Activated naive CD8-positive, alpha-beta T cell treated with anti-CD3 and anti-CD28 coated beads for 36 hours (primary cell): Measurements from ENCODE around the gene EGLN1. TPM values are rescaled to one million over a fixed set of nuclear protein-coding genes. Genes with fewer than 3 reads are reported as not detected.

ENCODE experiments used
- DNase-seq: peaks from one replicate; pipeline ENCODE4 v3.0.0; 2021
- H3K27ac Mint-ChIP-seq: one replicate; pipeline ENCODE4 v1.8.0; 2022; ENCODE audit warnings: mild to moderate bottlenecking, moderate library complexity, mixed read lengths
- H3K27me3 Mint-ChIP-seq: one replicate; pipeline ENCODE4 v1.8.0; 2022; ENCODE audit warnings: mild to moderate bottlenecking, mixed read lengths
- H3K36me3 Mint-ChIP-seq: one replicate; pipeline ENCODE4 v1.8.0; 2021; ENCODE audit warnings: mild to moderate bottlenecking, mixed read lengths
- H3K4me1 Mint-ChIP-seq: one replicate; pipeline ENCODE4 v1.8.0; 2021; ENCODE audit warnings: mixed read lengths
- H3K4me3 Mint-ChIP-seq: one replicate; pipeline ENCODE4 v1.8.0; 2022; ENCODE audit warnings: mild to moderate bottlenecking, moderate library complexity, mixed read lengths
- H3K9me3 Mint-ChIP-seq: one replicate; pipeline ENCODE4 v1.8.0; 2022; ENCODE audit warnings: mixed read lengths
- total RNA-seq, 2 experiments: library from RNA; stranded (reverse); gene quantifications; one replicate each; pipeline ENCODE4 v1.2.3, GENCODE V29; 2021

Gene EGLN1
- total RNA-seq, 2 experiments from 2014 or later: 36.3 to 37.8 TPM

DNA sequence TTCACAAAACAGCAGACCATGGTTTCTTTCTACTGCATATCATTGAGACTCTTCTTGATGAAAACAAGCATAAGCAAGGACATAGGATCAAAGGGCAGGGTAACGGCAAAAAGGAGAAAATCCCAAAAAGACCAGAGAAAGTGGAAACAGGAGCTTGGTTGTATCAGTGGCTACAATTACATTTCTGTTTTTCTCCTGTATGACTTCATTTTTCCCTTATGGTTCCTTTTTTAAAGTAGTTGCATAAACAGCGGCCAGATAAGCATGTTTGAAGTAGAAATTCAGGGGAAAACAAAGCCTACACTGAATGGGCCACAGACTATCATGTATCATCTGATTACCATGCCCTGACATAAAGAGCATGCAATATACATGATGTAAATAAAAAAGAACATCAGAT is 4.6 kb downstream of the EGLN1 start:
- Mint-ChIP-seq H3K9me3 (no peaks in the 10 kb centered on the region), H3K27ac (no peak overlapping the region), H3K36me3 (peaks cover 49% of the 10 kb centered on the region), H3K4me3 (peak overlapping the region; percentile 42), H3K27me3 (no peaks in the 10 kb centered on the region), H3K4me1 (peaks cover 52% of the 10 kb centered on the region)
- DNase-seq: no peak

- H3K4me1 Mint-ChIP-seq: peaks cover 57% of the 10 kb centered on the region
- no peak for DNase-seq
- H3K27me3 Mint-ChIP-seq: no peaks in the 10 kb centered on the region
- no peak overlapping the region for H3K27ac Mint-ChIP-seq
- H3K4me3 Mint-ChIP-seq: peak overlapping the region; percentile 42
- H3K9me3 Mint-ChIP-seq: no peaks in the 10 kb centered on the region
- peaks cover 54% of the 10 kb centered on the region for H3K36me3 Mint-ChIP-seq
Measured at GRCh38 chr1:231416901-231417300, 5.2 kb downstream of the EGLN1 start.

DNA sequence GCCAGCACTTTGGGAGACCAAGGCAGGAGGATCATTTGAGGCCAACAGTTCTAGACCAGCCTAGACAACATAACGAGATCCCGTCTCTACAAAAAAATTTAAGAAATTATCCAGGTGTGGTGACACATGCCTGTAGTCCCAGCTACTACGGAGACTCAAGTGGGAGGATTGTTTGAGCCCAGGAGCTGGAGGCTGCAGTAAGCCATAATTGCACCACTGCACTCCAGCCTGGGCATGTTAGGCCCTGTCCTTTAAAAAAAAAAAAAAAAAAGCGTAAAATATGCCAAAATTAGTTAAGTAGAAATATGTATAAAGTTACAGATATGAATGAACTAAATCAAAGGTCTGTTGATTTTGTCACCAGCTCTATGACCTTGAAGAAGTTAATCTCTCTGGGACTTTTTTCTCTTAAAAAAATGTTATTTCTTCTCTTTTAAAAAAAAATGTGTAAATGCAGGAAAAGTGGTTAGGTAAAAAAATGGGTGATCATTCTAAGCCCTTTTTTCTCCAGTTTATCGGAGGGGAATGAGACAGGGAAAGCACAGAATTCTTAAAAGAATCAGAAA is 7.0 kb downstream of the EGLN1 start:
- H3K4me1 Mint-ChIP-seq: peaks cover 61% of the 10 kb centered on the region
- DNase-seq: no peak
- no peaks in the 10 kb centered on the region for H3K9me3 Mint-ChIP-seq
- peaks cover 55% of the 10 kb centered on the region for H3K36me3 Mint-ChIP-seq
- H3K4me3 Mint-ChIP-seq: no peak overlapping the region
- H3K27me3 Mint-ChIP-seq: no peaks in the 10 kb centered on the region
- no peak overlapping the region for H3K27ac Mint-ChIP-seq

GRCh38 chr1:231414260-231415016 is 7.6 kb downstream of the EGLN1 start:
- H3K4me3 Mint-ChIP-seq: no peak overlapping the region
- peaks cover 57% of the 10 kb centered on the region for H3K4me1 Mint-ChIP-seq
- no peaks in the 10 kb centered on the region for H3K9me3 Mint-ChIP-seq
- no peaks in the 10 kb centered on the region for H3K27me3 Mint-ChIP-seq
- H3K27ac Mint-ChIP-seq: no peak overlapping the region
- peaks cover 49% of the 10 kb centered on the region for H3K36me3 Mint-ChIP-seq
- DNase-seq: no peak

GRCh38 chr1:231413749-231414082 is 8.4 kb downstream of the EGLN1 start:
- H3K27ac Mint-ChIP-seq: no peak overlapping the region
- peaks cover 51% of the 10 kb centered on the region for H3K4me1 Mint-ChIP-seq
- no peak overlapping the region for H3K4me3 Mint-ChIP-seq
- H3K9me3 Mint-ChIP-seq: no peaks in the 10 kb centered on the region
- H3K27me3 Mint-ChIP-seq: no peaks in the 10 kb centered on the region
- peaks cover 45% of the 10 kb centered on the region for H3K36me3 Mint-ChIP-seq
- DNase-seq: no peak

DNA sequence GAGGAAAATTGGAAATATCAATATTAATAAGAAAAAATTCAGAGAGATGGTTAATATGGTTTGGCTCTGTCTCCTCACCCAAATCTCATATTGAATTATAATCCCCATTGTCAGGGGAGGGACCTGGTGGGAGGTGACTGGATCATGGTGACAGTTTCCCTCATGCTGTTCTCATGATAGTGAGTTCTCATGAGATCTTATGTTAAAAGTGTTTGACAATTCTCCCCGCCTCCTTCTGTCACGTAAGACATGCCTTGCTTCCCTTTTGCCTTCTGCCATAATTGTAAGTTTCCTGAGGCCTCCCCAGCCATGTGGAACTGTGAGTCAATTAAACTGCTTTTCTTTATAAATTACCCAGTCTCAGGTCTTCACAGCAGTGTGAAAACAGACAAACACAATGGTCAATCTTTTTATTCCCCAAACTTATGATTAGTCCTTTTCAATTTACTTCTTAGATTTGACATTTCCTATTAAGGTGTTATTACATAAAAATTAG is 11.0 kb downstream of the EGLN1 start:
- Mint-ChIP-seq H3K27ac (no peak overlapping the region), H3K36me3 (peaks cover 33% of the 10 kb centered on the region), H3K9me3 (no peaks in the 10 kb centered on the region), H3K27me3 (no peaks in the 10 kb centered on the region), H3K4me3 (no peak overlapping the region), H3K4me1 (peaks cover 35% of the 10 kb centered on the region)
- DNase-seq: no peak

GRCh38 chr1:231410036-231410612 is 12.0 kb downstream of the EGLN1 start:
- H3K4me1 Mint-ChIP-seq: peaks cover 37% of the 10 kb centered on the region
- no peaks in the 10 kb centered on the region for H3K27me3 Mint-ChIP-seq
- no peak for DNase-seq
- peaks cover 35% of the 10 kb centered on the region for H3K36me3 Mint-ChIP-seq
- H3K9me3 Mint-ChIP-seq: peaks cover 2% of the 10 kb centered on the region
- H3K4me3 Mint-ChIP-seq: no peak overlapping the region
- H3K27ac Mint-ChIP-seq: no peak overlapping the region

DNA sequence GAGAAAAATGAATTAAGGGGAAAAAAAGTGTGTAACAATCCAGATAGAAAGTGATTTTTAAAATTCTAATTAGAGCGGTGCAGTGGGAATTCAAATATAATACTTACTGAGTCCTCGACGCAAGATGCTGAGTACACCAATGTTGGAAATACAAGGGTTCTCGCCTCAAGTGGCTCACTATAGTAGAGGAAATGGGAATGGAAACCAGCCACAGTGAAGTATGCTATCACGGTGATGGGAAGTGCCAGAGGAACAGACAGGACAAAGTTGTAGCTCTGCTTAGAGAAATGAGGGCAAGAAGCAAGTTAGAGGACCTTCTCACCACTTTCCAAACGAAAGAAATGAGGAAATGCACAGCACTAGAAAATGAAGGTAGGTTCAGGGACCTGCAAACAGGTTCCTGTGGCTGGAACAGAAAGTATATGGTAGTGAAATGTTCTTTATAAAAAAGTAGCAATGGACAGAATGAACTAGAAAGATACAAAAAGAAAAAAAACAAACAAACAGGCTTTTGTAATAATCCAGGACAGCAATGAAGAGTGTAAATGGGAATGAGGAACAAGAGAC is 13.5 kb downstream of the EGLN1 start:
- H3K9me3 Mint-ChIP-seq: peaks cover 2% of the 10 kb centered on the region
- peaks cover 25% of the 10 kb centered on the region for H3K36me3 Mint-ChIP-seq
- peaks cover 31% of the 10 kb centered on the region for H3K4me1 Mint-ChIP-seq
- H3K27me3 Mint-ChIP-seq: no peaks in the 10 kb centered on the region
- no peak for DNase-seq
- no peak overlapping the region for H3K4me3 Mint-ChIP-seq
- no peak overlapping the region for H3K27ac Mint-ChIP-seq

- Mint-ChIP-seq H3K9me3 (peaks cover 2% of the 10 kb centered on the region), H3K36me3 (peaks cover 19% of the 10 kb centered on the region), H3K4me3 (no peak overlapping the region), H3K27me3 (no peaks in the 10 kb centered on the region), H3K27ac (no peak overlapping the region), H3K4me1 (peaks cover 22% of the 10 kb centered on the region)
- DNase-seq: no peak
Measured at GRCh38 chr1:231407547-231408396, 14.3 kb downstream of the EGLN1 start.

GRCh38 chr1:231407049-231407448 is 15.0 kb downstream of the EGLN1 start:
- no peak overlapping the region for H3K4me3 Mint-ChIP-seq
- no peaks in the 10 kb centered on the region for H3K27me3 Mint-ChIP-seq
- H3K9me3 Mint-ChIP-seq: peaks cover 2% of the 10 kb centered on the region
- DNase-seq: no peak
- peaks cover 14% of the 10 kb centered on the region for H3K36me3 Mint-ChIP-seq
- H3K27ac Mint-ChIP-seq: no peak overlapping the region
- H3K4me1 Mint-ChIP-seq: peaks cover 17% of the 10 kb centered on the region

DNA sequence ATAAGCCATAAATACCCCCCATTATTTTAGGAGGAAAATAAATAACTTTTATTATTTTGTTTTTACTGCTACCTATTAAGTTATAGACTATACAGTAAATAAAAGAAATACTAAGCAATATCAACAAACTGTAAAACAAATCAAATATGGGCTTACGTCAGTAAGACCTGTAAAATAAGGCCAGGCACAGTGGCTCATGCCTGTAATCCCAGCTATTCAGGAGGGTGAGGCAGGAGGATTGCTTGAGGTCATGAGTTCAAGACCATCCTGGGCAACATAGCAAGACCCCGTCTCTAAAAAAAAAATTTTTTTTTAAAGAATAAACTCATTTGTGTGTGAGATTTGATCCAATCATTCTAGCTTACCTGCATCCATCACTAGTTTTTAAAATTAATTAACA is 17.8 kb downstream of the EGLN1 start:
- H3K27ac Mint-ChIP-seq: no peak overlapping the region
- H3K36me3 Mint-ChIP-seq: peaks cover 10% of the 10 kb centered on the region
- DNase-seq: no peak
- peaks cover 23% of the 10 kb centered on the region for H3K4me1 Mint-ChIP-seq
- H3K27me3 Mint-ChIP-seq: no peaks in the 10 kb centered on the region
- H3K9me3 Mint-ChIP-seq: peaks cover 2% of the 10 kb centered on the region
- H3K4me3 Mint-ChIP-seq: no peak overlapping the region

GRCh38 chr1:231401478-231401877 is 20.6 kb downstream of the EGLN1 start:
- Mint-ChIP-seq H3K4me3 (no peak overlapping the region), H3K27me3 (no peaks in the 10 kb centered on the region), H3K36me3 (peaks cover 24% of the 10 kb centered on the region), H3K27ac (no peak overlapping the region), H3K9me3 (peaks cover 2% of the 10 kb centered on the region), H3K4me1 (peaks cover 27% of the 10 kb centered on the region)
- DNase-seq: no peak

GRCh38 chr1:231397886-231398671 is 24.0 kb downstream of the EGLN1 start:
- H3K9me3 Mint-ChIP-seq: no peaks in the 10 kb centered on the region
- no peak for DNase-seq
- no peak overlapping the region for H3K4me3 Mint-ChIP-seq
- no peaks in the 10 kb centered on the region for H3K27me3 Mint-ChIP-seq
- H3K4me1 Mint-ChIP-seq: peaks cover 33% of the 10 kb centered on the region
- H3K36me3 Mint-ChIP-seq: peaks cover 19% of the 10 kb centered on the region
- no peak overlapping the region for H3K27ac Mint-ChIP-seq

GRCh38 chr1:231396643-231397042 is 25.4 kb downstream of the EGLN1 start:
- Mint-ChIP-seq H3K27ac (no peak overlapping the region), H3K4me1 (peaks cover 37% of the 10 kb centered on the region), H3K36me3 (peaks cover 20% of the 10 kb centered on the region), H3K27me3 (no peaks in the 10 kb centered on the region), H3K4me3 (no peak overlapping the region), H3K9me3 (no peaks in the 10 kb centered on the region)
- no peak for DNase-seq
